GM19452 (cell line): ENCODE measurements around the gene CTBP2.

Experiments
- ATAC-seq: cut with Tn5 transposase; IDR thresholded peaks from one replicate; pipeline ENCODE4 v1.9.1; 2021; ENCODE audit not compliant: unreplicated experiment

CTBP2 gene

GRCh38 chr10:125049216-125049881, 111.0 kb downstream of the CTBP2 start:
- no peak for ATAC-seq

DNA sequence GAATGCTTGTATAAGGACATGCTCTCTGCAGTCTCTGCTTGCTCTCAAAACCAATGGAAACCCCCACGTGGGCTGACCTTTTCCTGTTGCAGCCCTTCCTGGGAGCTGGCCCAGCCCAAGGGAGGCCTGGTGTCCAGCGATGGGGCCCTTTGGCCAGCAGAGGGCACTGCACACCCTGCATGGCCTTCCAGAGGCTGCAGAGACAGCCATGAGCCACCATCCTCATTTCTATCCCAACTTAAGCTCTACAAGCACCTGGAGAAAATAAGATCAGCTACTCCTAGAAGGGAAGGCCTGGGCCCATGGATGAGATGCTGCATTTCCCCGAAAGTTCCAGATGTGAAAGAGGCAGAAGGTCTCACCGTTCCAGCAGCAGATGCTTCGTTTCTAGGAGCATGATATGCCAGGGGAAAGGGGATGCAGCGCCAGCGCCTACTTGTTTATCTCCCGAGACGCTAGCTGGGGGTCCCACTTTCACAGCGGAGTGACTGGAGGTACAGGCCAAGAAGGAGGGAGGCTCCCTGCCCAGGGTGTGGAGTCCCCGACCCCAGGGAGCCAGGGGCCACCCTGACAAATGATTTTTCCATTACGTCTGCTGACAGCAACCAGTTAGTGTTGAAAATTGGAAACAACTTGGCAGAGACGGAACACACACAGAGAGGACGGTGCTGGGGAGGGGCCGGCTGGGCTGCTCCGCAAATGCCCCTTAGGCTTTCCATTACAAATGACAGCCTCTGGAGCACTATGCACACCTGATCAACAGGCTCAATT, 112.1 kb downstream of the CTBP2 start:
- peak; percentile 91 for ATAC-seq

GRCh38 chr10:125043841-125044658, 116.3 kb downstream of the CTBP2 start:
- no peak for ATAC-seq

- ATAC-seq = no peak
These were observed 118.4 kb downstream of the CTBP2 start for GRCh38 chr10:125041856-125042506.

GRCh38 chr10:125039354-125039769, 121.0 kb downstream of the CTBP2 start:
- no peak for ATAC-seq

DNA sequence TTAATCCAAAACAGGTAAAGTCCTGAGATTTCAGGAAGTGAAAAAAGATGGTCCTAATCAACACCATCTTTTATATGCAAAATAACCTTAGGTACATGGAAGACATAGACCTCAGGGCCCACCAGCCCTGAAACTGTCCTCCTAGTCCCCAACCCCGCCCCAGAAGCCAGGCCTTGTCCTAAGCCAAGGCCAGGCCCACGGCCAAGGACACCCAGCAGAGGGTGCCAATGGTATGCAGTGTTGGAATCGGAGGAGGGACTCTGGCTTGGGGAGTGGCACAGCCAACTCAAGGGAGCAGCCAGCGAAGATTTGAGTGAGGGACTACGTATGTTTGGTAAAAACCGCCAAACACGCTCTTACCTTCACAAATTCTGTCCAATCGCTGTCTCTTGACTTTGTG, 121.7 kb downstream of the CTBP2 start:
- ATAC-seq = no peak

- no peak for ATAC-seq
These were observed 123.1 kb downstream of the CTBP2 start for GRCh38 chr10:125037145-125037877.

GRCh38 chr10:125035588-125036295, 124.6 kb downstream of the CTBP2 start:
- no peak for ATAC-seq

DNA sequence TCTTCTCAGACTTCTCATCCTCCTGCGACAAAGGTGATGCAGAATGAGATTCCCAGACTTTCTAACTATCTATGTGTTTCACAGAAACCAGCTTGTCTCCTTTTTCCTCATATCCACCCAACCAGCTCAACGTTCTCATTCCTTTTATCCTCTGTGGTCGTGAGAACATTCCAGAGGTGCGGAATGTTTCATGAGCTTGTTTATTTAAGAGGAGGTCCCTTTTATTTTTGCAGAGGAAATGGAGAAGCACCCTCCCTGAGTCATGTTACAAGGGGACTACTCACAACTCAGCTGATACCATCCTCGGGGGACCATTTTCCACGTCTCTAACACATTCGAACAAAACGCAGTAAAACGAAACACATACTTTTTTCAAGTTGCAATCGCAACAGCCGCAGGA, 125.2 kb downstream of the CTBP2 start:
- no peak for ATAC-seq

DNA sequence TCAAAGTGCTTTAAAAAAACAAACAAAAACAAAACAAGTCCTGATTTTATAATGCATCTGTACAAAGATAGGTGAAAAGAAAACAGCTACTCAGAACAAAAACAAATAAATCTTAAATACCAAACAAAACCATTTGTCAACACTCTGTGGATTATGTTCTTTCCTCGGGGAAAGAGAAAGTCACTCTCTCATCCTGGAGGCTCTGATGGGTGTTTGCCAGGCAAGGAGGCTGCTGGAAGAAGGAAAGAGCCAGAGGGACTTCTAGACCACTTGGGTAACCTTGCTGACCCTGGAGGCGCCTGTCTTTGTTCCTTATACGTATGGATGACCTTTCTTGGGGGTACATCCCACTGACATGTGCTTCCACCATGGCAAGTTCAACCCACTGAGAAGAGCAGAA, 125.7 kb downstream of the CTBP2 start:
- ATAC-seq = no peak

DNA sequence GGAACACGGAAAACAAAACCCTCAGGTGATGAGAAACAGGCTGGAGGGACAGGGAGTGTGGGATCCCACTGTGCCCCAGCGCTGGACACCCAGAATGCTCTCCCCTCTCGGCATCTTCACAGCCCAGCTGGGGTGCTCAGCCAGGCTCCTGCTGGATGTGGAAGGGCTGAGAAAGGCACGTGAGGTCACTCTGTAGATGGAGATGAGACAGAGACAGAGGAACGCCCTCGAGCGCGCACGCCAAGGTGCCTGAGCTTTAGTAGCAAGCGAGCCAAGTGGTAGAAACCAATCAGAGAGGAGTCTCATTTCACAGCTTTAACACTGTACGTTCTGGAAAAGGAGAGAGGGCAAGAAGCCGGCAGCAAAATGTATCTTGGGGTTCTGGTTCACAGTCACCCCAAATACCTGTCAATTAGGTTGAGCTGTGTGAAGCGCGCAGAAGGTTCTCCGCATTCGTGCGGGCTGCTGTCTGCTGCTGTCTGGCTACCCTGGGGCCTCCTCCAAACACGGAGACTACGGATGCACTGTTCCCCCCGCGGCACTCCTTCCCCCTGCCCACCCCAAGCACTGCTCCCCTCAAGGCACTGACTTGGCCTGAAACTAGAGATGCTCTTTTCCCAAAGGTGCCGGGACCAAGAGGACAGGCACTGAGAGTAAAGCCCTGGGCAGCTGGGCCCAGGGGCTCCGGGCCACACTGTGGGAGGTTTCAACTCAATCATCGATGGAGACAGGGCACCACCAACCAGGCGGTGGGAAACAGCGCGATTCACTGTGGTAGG, 127.0 kb downstream of the CTBP2 start:
- ATAC-seq = no peak

GRCh38 chr10:125032474-125033020, 127.8 kb downstream of the CTBP2 start:
- ATAC-seq = no peak

DNA sequence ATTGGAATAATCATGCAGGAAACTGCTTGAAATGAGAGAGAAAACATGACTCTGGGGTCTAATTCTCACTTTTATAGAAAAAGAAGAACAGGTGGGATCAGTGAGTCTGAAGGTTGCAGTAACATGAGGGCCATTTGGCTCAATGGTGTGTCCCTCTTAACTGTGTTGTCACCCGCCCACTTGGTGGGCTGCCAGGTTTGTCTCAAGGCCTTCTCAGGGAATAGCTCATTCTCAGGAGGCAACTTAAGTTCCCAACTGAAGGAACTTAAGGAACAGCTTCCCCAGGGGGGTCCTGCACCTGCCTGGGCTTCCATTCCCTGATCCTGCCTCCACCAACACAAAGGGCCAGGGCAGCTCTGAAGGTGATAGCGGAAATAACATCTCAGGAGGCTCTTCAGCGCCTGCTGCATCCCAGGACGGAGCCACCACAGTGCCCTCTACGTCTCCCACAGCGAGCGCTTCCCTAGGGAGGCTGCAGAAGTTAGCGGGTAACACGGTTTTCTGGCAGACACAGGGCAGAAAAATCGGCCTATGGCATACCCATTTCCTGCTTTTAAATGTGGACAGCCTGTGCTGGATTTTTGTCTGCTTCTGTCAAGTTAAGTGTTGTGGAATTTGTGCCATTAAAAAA, 129.7 kb downstream of the CTBP2 start:
- ATAC-seq = no peak

DNA sequence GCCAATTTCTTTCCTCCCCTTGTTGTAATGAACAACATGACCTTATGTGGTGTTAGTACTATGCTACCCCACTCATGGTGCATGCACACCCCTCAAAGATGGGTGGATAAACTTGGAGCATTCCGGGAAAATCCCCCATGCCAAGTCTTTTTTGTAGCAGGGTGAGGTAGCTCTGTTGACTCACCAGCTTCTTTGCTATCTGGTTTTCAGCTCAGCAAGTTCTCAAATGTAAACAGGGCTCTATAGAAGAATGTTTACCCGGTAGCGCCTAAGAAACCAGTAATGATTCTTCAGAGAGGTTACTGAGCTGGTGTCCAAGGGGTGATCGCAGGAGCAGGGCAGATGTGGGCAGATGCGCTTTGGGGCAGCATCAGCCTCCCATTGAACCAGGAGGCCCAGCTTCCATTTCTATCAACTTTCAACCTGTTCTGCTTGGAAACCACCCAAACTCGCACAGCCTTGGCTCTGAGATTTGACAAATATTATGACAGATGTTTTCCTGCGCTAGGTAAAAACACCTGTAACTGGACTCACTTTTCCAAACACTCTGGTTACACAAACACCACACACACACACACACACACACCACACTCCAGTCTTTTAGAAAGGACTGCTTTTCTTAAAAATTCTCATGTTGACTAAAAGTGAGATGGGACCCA, 130.7 kb downstream of the CTBP2 start:
- ATAC-seq = no peak

DNA sequence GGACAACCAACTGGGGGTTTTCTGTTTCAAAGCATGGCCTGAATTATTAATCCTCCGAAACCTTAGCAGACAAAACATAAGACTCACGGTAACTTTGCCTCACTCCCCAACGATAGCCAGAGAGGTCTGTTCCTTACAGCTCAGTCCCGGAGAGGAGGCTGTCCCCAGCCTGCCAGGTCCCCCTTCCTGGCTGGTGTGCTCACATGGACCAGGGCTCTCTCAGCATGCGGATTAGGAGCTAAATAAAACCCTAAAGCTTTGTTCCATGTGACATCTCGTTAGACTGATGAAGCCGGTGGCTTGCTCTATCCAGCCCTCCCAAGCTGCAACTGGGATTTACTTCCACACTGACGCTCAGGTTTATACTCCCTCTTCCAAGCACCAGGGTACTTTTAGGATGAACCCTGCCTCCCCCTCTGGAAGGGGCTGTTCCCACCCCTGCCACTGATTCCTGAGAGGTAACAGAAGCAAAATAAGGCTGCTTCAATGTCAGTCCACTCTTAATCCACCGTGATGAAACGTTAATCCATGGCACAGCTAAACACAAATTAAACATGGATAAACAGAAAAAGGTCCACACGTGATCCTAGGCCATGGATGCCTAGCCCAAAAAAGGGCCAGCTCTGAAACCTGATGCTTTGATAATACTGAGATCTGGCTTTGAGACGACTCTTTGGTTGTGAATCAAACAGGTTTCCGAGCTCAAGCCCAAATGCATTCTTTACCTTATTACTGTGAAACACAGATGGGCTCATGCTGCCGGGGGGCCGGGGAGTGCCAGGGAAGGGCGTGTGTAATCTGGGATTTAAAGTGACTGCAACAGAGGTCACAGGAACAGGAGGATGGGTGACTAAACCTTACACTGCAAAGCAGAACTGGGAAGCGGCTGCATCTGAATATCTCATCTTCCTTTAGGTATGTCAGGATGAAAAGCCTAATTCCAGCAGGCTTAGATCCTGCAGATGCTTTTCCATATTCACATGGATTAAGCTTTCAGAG, 132.2 kb downstream of the CTBP2 start:
- no peak for ATAC-seq

DNA sequence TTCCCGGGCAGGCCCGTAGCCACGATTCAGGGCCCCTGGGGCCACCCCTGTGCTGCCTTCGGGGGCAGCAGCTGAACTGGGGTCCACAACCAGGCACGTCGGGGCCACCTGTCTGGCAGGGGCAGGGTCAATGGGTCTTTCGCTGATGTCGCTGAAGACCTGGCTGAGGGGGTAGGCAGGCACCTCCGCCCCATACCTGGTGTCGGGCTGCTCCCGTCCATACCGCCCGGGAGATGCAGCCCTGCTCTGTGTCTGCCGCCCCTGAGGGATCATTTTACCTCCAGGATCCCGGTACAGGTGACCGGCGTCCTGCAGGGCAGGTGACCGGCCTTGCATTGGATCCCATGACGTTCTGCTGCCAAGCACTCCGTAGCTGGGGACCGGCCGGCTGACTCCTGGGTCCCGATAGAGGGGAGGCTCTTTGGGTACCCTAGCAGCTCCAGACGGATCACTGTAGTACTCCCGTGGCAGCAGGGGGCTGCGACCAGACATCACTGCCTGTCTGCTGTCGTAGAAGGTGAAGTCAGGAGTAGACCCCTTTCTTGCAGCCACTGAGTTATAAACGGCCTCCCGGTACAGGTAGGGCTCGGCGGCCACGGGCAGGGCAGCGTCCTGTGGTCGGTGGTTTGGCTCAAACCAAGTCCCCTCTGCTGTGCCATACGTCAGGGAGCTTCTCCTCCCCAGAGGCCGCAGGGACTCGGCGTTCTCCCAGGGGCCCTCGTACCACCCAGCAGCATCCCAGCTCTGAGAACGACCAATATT, 133.2 kb downstream of the CTBP2 start:
- no peak for ATAC-seq
